Osteoblast (primary cell): Measurements from ENCODE around the gene RFX4. TPM values are rescaled to one million over a fixed set of nuclear protein-coding genes. Genes with fewer than 3 reads are reported as not detected.

Experiments used
- DNase-seq: peaks from one replicate; pipeline ENCODE4 v3.0.0; 2011; ENCODE audit warnings: low spot score, mixed read lengths; ENCODE audit not compliant: insufficient read length; ENCODE audit errors: missing footprints
- H2AFZ ChIP-seq: 2 replicates; pipeline ENCODE4 v1.6.0; 2011; ENCODE audit warnings: mild to moderate bottlenecking, low read length
- H3K27ac ChIP-seq: 2 replicates; pipeline ENCODE4 v1.5.1; 2011; ENCODE audit warnings: mild to moderate bottlenecking, low read depth, low read length, moderate library complexity
- H3K27me3 ChIP-seq: 2 replicates; pipeline ENCODE4 v1.6.0; 2012; ENCODE audit warnings: mild to moderate bottlenecking, control low read depth, inconsistent platforms, low read length, moderate library complexity; ENCODE audit not compliant: insufficient read depth
- H3K36me3 ChIP-seq: 2 replicates; pipeline ENCODE4 v1.5.1; 2011; ENCODE audit warnings: mild to moderate bottlenecking, low read length, control low read depth, moderate library complexity; ENCODE audit not compliant: insufficient read depth
- H3K4me1 ChIP-seq: 2 replicates; pipeline ENCODE4 v1.5.1; 2011; ENCODE audit warnings: mild to moderate bottlenecking, low read length, control low read depth, moderate library complexity; ENCODE audit not compliant: insufficient read depth
- H3K4me2 ChIP-seq: 2 replicates; pipeline ENCODE4 v1.6.0; 2011; ENCODE audit warnings: mild to moderate bottlenecking, low read length; ENCODE audit not compliant: insufficient read depth
- H3K4me3 ChIP-seq: fragments of 200-600 bp; sonication (generic); 3 replicates; pipeline ENCODE4 v1.5.1; 2012; ENCODE audit warnings: mild to moderate bottlenecking, low read length, inconsistent platforms; ENCODE audit not compliant: insufficient read depth
- H3K79me2 ChIP-seq: 2 replicates; pipeline ENCODE4 v1.6.0; 2012; ENCODE audit warnings: mild to moderate bottlenecking, low read length, control low read depth, inconsistent platforms; ENCODE audit not compliant: insufficient read depth
- H3K9me3 ChIP-seq: 2 replicates; pipeline ENCODE4 v1.5.1; 2011; ENCODE audit warnings: low read depth, low read length, control low read depth
- H4K20me1 ChIP-seq: 2 replicates; pipeline ENCODE4 v1.6.0; 2012; ENCODE audit warnings: mild to moderate bottlenecking, low read length, control low read depth; ENCODE audit not compliant: insufficient read depth
- total RNA-seq: library from RNA; depleted of rRNA; stranded (reverse); fragments of >200 nt; gene quantifications from 2 replicates; pipeline ENCODE4 v1.2.3, GENCODE V29; 2012
- TF ChIP-seq, protein P1 (sequence below): IDR thresholded peaks from 2 replicates; pipeline ENCODE4 v1.5.1; 2011; ENCODE audit warnings: mild to moderate bottlenecking, low read depth, low read length, moderate library complexity; ENCODE audit errors: extremely low read depth

RFX4 gene
- total RNA-seq, 1 donor: not detected

DNA sequence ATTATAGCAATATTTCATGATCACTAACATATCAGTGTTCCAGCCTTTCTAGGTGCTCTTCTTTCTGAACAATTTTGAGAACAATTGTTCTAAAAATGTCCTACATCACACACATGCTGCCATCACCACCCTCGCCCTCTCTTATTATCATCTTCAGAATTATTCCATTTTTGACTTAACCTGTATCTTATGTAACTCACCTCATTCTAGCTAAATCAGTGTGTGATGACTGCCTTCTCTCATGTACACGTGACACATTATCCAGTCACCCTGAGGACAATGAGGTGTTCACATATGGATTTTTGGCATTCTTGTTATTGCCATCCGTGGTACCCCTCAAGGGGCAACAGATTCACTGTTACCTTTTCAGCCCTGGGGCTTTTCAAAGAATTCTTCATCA, 87.3 kb downstream of the RFX4 start:
- Histone ChIP-seq H3K9me3 (no peaks in the 10 kb centered on the region), H3K4me3 (no peak overlapping the region), H3K27ac (no peak overlapping the region), H3K36me3 (no peaks in the 10 kb centered on the region), H3K27me3 (no peaks in the 10 kb centered on the region), H2AFZ (no peak overlapping the region), H3K4me1 (no peaks in the 10 kb centered on the region), H3K79me2 (no peaks in the 10 kb centered on the region), H3K4me2 (no peak overlapping the region), H4K20me1 (no peaks in the 10 kb centered on the region)
- DNase-seq: peak; percentile 1
- TF ChIP-seq, protein P1, sequence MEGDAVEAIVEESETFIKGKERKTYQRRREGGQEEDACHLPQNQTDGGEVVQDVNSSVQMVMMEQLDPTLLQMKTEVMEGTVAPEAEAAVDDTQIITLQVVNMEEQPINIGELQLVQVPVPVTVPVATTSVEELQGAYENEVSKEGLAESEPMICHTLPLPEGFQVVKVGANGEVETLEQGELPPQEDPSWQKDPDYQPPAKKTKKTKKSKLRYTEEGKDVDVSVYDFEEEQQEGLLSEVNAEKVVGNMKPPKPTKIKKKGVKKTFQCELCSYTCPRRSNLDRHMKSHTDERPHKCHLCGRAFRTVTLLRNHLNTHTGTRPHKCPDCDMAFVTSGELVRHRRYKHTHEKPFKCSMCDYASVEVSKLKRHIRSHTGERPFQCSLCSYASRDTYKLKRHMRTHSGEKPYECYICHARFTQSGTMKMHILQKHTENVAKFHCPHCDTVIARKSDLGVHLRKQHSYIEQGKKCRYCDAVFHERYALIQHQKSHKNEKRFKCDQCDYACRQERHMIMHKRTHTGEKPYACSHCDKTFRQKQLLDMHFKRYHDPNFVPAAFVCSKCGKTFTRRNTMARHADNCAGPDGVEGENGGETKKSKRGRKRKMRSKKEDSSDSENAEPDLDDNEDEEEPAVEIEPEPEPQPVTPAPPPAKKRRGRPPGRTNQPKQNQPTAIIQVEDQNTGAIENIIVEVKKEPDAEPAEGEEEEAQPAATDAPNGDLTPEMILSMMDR: no peak

DNA sequence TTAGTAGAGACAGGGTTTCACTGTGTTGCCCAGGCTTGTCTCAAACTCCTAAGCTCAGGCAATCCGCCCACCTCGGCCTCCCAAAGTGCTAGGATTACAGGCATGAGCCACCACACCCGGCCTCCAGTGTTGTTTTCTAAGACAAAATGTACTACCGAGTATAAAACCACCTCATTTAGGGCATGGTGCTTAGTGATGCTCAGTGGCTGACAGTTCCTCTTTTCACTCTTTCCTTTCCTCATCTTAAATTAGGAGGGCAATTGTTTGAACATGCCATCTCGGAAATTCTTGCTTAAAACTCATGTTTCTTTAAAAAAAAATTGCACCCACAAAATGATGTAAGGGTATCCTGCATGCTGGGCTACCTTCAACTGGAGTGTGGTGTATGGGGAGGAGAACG, 89.0 kb downstream of the RFX4 start:
- Histone ChIP-seq H3K79me2 (no peaks in the 10 kb centered on the region), H2AFZ (no peak overlapping the region), H3K9me3 (no peaks in the 10 kb centered on the region), H3K36me3 (no peaks in the 10 kb centered on the region), H3K4me2 (no peak overlapping the region), H3K27ac (no peak overlapping the region), H3K4me1 (no peaks in the 10 kb centered on the region), H4K20me1 (no peaks in the 10 kb centered on the region), H3K4me3 (no peak overlapping the region), H3K27me3 (no peaks in the 10 kb centered on the region)
- peak; percentile 6 for DNase-seq
- TF ChIP-seq, protein P1: no peak

DNA sequence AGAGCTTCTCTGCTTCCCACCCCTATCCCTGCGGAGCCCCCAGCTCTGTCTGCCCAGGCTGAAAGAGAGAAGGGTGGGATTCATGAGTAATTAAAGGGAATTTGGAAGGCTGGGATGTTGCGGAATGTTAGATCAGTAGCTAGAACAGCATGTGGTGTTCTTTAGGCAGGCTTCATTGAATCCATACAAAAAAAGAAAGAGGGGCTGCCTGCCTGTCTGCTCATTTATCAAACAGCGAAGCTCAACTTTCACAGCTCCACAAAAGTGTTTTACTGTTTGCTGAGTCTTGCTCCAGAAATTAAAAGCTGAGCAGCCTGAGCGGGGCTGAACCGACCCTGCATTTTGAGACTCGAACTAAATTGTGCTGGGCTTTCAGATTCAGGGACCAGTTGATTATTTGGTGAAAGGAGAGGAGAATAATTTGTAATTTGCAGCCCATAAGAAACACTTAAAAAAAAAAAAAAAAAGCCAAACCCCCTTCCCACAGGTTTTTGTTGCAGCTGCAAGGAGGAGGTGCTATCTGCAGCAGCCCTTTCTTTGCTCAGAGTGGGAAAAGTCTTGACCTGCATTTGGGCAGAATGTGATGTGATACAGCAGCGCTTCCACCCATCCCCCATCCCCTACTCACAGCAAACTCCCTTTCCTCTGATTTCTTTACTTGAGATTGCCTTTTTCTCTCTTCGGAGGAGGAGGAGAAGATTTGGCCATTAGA, 89.7 kb downstream of the RFX4 start:
- Histone ChIP-seq H3K36me3 (no peaks in the 10 kb centered on the region), H3K4me3 (no peak overlapping the region), H3K27ac (no peak overlapping the region), H2AFZ (no peak overlapping the region), H3K4me1 (no peaks in the 10 kb centered on the region), H3K79me2 (no peaks in the 10 kb centered on the region), H4K20me1 (no peaks in the 10 kb centered on the region), H3K27me3 (no peaks in the 10 kb centered on the region), H3K4me2 (no peak overlapping the region), H3K9me3 (no peaks in the 10 kb centered on the region)
- TF ChIP-seq, protein P1: no peak
- peak; percentile 3 for DNase-seq

DNA sequence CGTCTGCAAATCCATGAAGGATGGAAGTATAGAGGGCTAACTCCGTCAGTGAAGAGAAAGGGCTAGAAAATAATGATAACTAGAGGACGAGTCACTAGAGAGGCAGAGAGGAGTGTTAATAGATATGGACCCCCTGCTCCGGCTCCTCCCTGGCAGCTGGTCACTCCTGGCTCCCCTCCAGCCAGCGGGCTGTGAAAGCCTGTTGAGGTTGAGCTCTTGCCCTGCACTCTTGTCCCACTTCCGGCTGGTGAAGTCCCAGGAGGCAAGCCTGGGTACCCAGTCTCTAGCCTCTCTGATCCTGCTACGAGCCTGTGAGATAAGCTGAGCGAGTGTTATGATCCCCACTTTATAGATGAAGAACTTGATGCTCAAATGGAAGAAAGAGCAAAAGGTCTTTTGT, 90.3 kb downstream of the RFX4 start:
- Histone ChIP-seq H3K27ac (no peak overlapping the region), H2AFZ (no peak overlapping the region), H3K4me1 (no peaks in the 10 kb centered on the region), H3K4me2 (no peak overlapping the region), H3K9me3 (no peaks in the 10 kb centered on the region), H4K20me1 (no peaks in the 10 kb centered on the region), H3K79me2 (no peaks in the 10 kb centered on the region), H3K4me3 (no peak overlapping the region), H3K27me3 (no peaks in the 10 kb centered on the region), H3K36me3 (no peaks in the 10 kb centered on the region)
- no peak for DNase-seq
- TF ChIP-seq, protein P1: no peak
